ENCODE measurements around the gene MRPL17. TPM values are rescaled to one million over a fixed set of nuclear protein-coding genes. Genes with fewer than 3 reads are reported as not detected.

MRPL17 gene
- total and polyA plus RNA-seq, 2 donors (not counting 1 experiment from before 2014, with no cell fraction given), result 44.4 to 53.2 TPM

- TF ChIP-seq EZH2 (IDR thresholded peaks at IDR 0.05; ENCODE audit: low read length, missing control alignments) (no peak), CTCF (conservative IDR thresholded peaks at IDR 0.05 in 1 of 2, IDR thresholded peaks at IDR 0.05 in 1 of 2; ENCODE audit: low read depth in 1 of 2, low read length in 2 of 2) (no peak)
- no peak overlapping the region for H3K27ac ChIP-seq (ENCODE audit: insufficient read depth, low read length)
- H4K20me1 ChIP-seq (ENCODE audit: control insufficient read depth, extremely low read depth, insufficient read depth, low read length), result no peaks in the 10 kb centered on the region
- no peaks in the 10 kb centered on the region for H3K36me3 ChIP-seq (ENCODE audit: control insufficient read depth, insufficient read depth, low read length)
- DNase-seq (ENCODE audit: low read depth in 2 of 2), result no peak
- H3K4me1 ChIP-seq (ENCODE audit: control insufficient read depth, extremely low read depth, insufficient read depth, low read length), result no peaks in the 10 kb centered on the region
- no peaks in the 10 kb centered on the region for H3K79me2 ChIP-seq (ENCODE audit: control insufficient read depth, insufficient read depth, low read length)
- H3K9me3 ChIP-seq (ENCODE audit: control insufficient read depth, insufficient read depth, low read depth, low read length), result no peaks in the 10 kb centered on the region
- peak overlapping the region in 1 of 4 experiments; percentile 55 for H3K4me3 ChIP-seq (replicated peaks in 1 of 4; ENCODE audit: control extremely low read depth in 1 of 4, insufficient read depth in 1 of 4, low read depth in 3 of 4, low read length in 4 of 4)
- no peak overlapping the region for H3K9ac ChIP-seq (ENCODE audit: insufficient read depth, low read length)
- peaks cover 25% of the 10 kb centered on the region for H3K27me3 ChIP-seq (ENCODE audit: control insufficient read depth, insufficient read depth, low read length)
- H3K4me2 ChIP-seq (ENCODE audit: extremely low read depth, insufficient read depth, low read length), result peak overlapping the region; percentile 19
- no peak overlapping the region for H2AFZ ChIP-seq (ENCODE audit: low read length)
Observed at GRCh38 chr11:6656936-6657335, 26.2 kb downstream of the MRPL17 start.

- no peaks in the 10 kb centered on the region for H4K20me1 ChIP-seq (ENCODE audit: control insufficient read depth, extremely low read depth, insufficient read depth, low read length)
- peak overlapping the region in 1 of 4 experiments; percentile 55 for H3K4me3 ChIP-seq (replicated peaks in 1 of 4; ENCODE audit: control extremely low read depth in 1 of 4, insufficient read depth in 1 of 4, low read depth in 3 of 4, low read length in 4 of 4)
- H3K36me3 ChIP-seq (ENCODE audit: control insufficient read depth, insufficient read depth, low read length), result no peaks in the 10 kb centered on the region
- no peaks in the 10 kb centered on the region for H3K79me2 ChIP-seq (ENCODE audit: control insufficient read depth, insufficient read depth, low read length)
- no peaks in the 10 kb centered on the region for H3K4me1 ChIP-seq (ENCODE audit: control insufficient read depth, extremely low read depth, insufficient read depth, low read length)
- no peak overlapping the region for H3K9ac ChIP-seq (ENCODE audit: insufficient read depth, low read length)
- TF ChIP-seq EZH2 (IDR thresholded peaks at IDR 0.05; ENCODE audit: low read length, missing control alignments) (no peak), CTCF (conservative IDR thresholded peaks at IDR 0.05 in 1 of 2, IDR thresholded peaks at IDR 0.05 in 1 of 2; ENCODE audit: low read depth in 1 of 2, low read length in 2 of 2) (no peak)
- H3K4me2 ChIP-seq (ENCODE audit: extremely low read depth, insufficient read depth, low read length), result peak overlapping the region; percentile 19
- no peak overlapping the region for H2AFZ ChIP-seq (ENCODE audit: low read length)
- H3K27ac ChIP-seq (ENCODE audit: insufficient read depth, low read length), result no peak overlapping the region
- H3K9me3 ChIP-seq (ENCODE audit: control insufficient read depth, insufficient read depth, low read depth, low read length), result no peaks in the 10 kb centered on the region
- no peak for DNase-seq (ENCODE audit: low read depth in 2 of 2)
- H3K27me3 ChIP-seq (ENCODE audit: control insufficient read depth, insufficient read depth, low read length), result peaks cover 27% of the 10 kb centered on the region
Observed at GRCh38 chr11:6656584-6656915, 26.6 kb downstream of the MRPL17 start.

- Histone ChIP-seq H3K9me3 (ENCODE audit: control insufficient read depth, insufficient read depth, low read depth, low read length) (no peaks in the 10 kb centered on the region), H3K4me2 (ENCODE audit: extremely low read depth, insufficient read depth, low read length) (peak within 1 kb of the TSS; percentile 69), H3K79me2 (ENCODE audit: control insufficient read depth, insufficient read depth, low read length) (no peaks in the 10 kb centered on the region), H3K27me3 (ENCODE audit: control insufficient read depth, insufficient read depth, low read length) (peaks cover 33% of the 10 kb centered on the region), H3K4me1 (ENCODE audit: control insufficient read depth, extremely low read depth, insufficient read depth, low read length) (no peaks in the 10 kb centered on the region), H2AFZ (ENCODE audit: low read length) (peak within 1 kb of the TSS; percentile 41), H3K27ac (ENCODE audit: insufficient read depth, low read length) (no peak within 1 kb of the TSS), H3K36me3 (ENCODE audit: control insufficient read depth, insufficient read depth, low read length) (no peaks in the 10 kb centered on the region), H4K20me1 (ENCODE audit: control insufficient read depth, extremely low read depth, insufficient read depth, low read length) (no peaks in the 10 kb centered on the region), H3K9ac (ENCODE audit: insufficient read depth, low read length) (peak within 1 kb of the TSS; percentile 28), H3K4me3 (replicated peaks in 1 of 4; ENCODE audit: control extremely low read depth in 1 of 4, insufficient read depth in 1 of 4, low read depth in 3 of 4, low read length in 4 of 4) (peak within 1 kb of the TSS; percentile 10 to 55 (median 45))
- no peak for DNase-seq (ENCODE audit: low read depth in 2 of 2)
- no peak for TF ChIP-seq CTCF (conservative IDR thresholded peaks at IDR 0.05 in 1 of 2, IDR thresholded peaks at IDR 0.05 in 1 of 2; ENCODE audit: low read depth in 1 of 2, low read length in 2 of 2)
- TF ChIP-seq EZH2 (IDR thresholded peaks at IDR 0.05; ENCODE audit: low read length, missing control alignments), result peak; percentile 94
Observed at GRCh38 chr11:6655790-6656583, 27.2 kb downstream of the MRPL17 start, which contains the start of gene DCHS1. DCHS1 (minus strand) TSS chr11:6655809; CDS start chr11:6641613, 14,196 bp downstream.

Measured in fibroblast of lung (primary cell).